ENCODE results near the gene RITA1.
"Not testable (repeated sequence)": the region's sequence is repeated elsewhere in the genome, so short reads cannot be mapped to it uniquely, and the experiment has no call there.

RITA1 gene

GRCh38 chr12:113203852-113204760, 18.6 kb downstream of the RITA1 start:
- no peak for DNase-seq (ENCODE audit: low spot score)

- no peak for DNase-seq (ENCODE audit: low spot score)
These were observed 19.3 kb downstream of the RITA1 start for GRCh38 chr12:113204804-113205203.

DNA sequence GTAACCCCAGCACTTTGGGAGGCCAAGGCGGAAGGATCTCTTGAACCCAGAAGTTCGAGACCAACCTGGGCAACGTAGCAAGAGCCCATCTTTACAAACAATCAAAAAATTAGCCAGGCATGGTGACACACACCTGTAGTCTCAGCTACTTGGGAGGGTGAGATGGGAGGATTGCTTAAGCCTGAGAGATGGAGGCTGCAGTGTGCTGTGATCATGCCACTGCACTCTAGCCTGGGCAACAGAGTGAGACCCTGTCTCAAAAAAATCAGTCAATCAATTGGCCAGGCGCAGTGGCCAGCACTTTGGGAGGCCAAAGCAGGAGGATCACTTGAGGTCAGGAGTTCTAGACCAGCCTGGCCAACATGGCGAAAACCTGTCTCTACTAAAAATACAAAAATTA, 21.3 kb downstream of the RITA1 start:
- not testable (repeated sequence) for DNase-seq (ENCODE audit: low spot score)

GRCh38 chr12:113207613-113208040, 22.1 kb downstream of the RITA1 start:
- no peak for DNase-seq (ENCODE audit: low spot score)

GRCh38 chr12:113208041-113208934, 22.8 kb downstream of the RITA1 start:
- DNase-seq (ENCODE audit: low spot score), result peak; percentile 45

DNA sequence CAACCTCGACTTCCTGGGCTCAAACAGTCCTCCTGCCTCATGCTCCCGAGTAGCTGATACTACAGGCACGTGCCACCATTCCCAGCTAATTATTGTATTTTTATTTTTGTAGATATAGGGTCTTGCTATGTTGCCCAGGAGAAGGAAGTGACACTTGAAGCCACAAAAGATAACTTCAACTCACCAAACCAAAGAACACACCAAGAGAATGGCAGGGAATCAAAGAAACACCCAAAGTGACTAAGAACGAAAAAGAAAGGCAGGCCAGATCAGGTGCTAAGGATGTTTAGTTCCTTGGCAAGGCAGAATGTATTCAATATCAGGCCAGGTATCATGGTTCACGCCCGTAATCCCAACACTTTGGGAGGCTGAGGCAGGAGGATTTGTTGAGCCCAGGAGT, 25.6 kb downstream of the RITA1 start:
- DNase-seq (ENCODE audit: low spot score), result no peak

DNA sequence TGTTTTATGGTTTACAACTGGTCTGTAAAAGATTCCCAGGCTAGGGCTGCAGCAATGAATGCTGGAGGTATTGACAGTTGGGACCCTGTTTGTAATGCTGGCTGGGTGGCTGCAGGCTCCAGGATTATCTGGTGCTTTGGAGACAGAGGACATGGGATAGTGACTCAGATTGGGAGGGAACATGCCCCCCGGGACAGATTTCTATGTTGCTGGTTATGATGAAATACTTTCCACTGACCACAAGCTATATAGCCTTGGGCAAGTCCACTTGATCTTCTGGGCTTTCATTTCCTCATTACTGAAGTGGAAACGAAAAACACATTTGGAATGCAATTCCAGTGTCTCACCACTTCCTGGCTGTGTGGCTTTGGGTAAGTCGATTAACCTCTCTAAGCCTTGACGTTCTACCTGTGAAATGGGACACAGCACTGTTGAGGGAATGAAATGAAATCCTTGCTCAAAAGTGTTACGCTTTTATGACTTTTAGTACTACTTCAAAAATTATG, 29.4 kb downstream of the RITA1 start:
- no peak for DNase-seq (ENCODE audit: low spot score)

GRCh38 chr12:113216027-113216426, 30.5 kb downstream of the RITA1 start:
- DNase-seq (ENCODE audit: low spot score), result no peak

GRCh38 chr12:113220593-113221180, 35.2 kb downstream of the RITA1 start:
- DNase-seq (ENCODE audit: low spot score), result no peak

- peak; percentile 99 for DNase-seq (ENCODE audit: low spot score)
These were observed 35.9 kb downstream of the RITA1 start, which contains the start of gene TPCN1 for GRCh38 chr12:113221181-113221996. TSS of gene TPCN1 (plus strand) at chr12:113221464. CDS start at chr12:113226853, 5,389 bp downstream.

DNA sequence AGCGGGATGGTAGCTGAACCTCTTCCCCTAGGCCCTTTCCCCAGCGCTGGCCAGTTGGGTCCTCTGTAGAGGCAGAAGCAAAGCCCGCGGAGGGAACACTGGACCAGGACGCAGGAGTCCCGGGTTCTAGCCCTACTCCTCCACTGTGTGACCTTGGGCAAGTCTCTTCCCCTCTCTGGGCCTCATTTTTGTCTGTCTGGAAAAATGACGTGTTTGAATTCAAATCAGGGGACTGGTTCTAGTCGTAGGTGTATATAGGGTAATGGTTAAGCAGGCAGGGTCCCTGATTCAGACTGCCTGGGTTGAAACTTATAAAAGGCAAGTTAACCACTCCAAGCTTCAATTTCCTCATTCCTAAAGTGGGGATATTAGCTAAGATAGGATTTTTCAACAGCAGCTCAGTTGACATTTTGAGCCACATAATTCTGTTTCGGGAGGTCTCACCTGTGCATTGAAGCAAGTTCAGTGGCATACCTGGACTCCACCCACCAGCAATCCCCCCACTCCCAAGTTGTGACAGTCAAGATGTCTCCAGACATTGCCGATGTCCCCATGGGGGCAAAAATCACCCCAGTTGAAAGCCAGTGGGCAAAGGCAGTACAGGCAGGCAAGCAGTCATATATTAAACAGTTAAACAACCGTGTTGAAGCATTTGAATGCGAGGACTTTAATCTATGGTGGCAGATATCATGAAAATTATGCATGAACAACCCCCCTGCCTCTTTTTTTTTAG, 36.6 kb downstream of the RITA1 start:
- no peak for DNase-seq (ENCODE audit: low spot score)

DNA sequence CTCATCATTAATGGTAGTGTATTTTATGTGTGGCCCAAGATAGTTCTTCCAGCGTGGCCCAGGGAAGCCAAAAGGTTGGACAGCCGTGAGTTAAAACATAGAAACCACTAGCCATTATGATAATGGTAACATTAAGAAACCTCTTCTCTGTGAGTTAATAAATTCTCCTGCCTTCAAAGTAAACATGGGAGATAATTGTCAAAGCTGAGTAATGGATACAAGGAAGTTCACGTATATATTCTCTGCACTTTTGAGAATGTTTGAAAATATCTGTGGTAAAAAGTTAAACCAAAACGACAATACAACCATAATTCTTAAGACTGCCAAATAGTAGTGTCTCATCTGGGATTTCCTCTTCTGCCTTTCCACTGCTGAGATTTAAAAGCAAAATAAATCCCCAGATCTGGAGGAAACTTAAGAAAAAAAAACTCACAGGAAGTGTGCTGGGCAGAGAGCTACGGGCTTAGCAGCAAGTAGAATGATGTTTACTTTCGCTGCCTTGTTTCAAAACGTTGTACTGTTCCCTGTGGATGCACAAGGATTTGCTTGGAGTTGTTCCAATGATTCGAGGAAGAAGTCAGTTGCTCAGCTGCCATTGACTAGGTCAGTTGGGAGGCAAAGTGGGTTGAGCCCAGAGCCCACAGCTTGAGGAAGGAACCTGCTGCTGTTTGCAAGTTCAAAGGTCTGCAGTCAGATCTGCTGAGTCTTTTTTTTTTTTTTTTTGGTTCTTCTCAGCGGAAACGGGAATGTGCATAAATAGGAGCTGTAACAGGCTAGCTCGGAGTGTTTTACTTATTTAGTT, 37.4 kb downstream of the RITA1 start:
- no peak for DNase-seq (ENCODE audit: low spot score)

DNA sequence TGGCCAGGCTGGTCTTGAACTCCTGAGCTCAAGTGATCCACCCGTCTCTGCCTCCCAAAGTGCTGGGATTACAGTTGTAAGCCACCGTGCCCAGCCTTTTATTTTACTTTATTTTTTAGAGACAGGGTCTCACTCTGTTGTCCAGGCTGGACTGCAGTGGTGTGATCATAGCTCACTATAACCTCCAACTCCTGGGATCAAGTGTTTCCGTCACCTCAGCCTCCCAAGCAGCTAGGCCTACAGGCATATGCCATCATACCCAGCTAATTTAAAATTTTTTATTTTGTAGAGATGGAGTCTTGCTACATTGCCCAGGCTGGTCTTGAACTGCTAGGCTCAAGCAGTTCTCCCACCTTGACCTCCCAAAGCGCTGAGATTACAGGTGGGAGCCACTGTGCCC, 39.4 kb downstream of the RITA1 start:
- no peak for DNase-seq (ENCODE audit: low spot score)

GRCh38 chr12:113226696-113227568, 41.4 kb downstream of the RITA1 start:
- DNase-seq (ENCODE audit: low spot score), result no peak

DNA sequence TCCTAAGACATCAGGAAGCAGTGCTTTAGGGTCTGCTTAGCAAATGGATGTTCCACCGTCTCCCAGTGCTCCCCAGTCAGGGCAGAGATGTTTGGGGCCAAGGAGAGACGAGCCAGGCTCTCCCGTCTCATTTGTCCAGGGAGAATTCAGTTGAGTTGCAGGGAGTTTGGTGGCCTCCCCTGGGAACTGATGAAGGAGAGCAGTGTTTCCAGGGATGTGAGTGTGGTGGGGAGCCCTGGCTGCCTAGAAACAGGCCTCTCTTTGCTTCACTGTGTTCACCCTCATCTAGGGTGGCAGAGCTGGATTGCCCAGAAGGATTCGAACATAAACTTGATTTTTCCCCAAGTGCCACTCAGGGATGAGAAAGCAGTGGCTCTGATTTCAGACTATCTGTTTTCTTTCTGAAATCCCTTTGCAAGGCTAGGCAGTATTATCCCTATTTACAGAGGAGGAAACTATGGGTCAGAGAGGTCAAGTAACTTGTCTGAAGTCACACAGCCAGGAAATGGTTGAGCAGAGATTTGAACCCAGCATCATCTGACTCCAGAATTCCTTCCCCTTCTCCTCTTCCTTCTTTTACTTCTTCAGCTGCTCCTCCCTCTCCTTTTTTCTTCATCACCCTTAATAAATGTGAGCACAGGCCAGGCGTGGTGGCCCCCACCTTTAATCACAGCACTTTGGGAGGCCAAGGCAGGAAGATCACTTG, 42.3 kb downstream of the RITA1 start:
- no peak for DNase-seq (ENCODE audit: low spot score)

- DNase-seq (ENCODE audit: low spot score), result no peak
These were observed 43.0 kb downstream of the RITA1 start for GRCh38 chr12:113228394-113229028.
